IMR-90 (cell line): ENCODE results near the gene SRGN. TPM values are rescaled to one million over a fixed set of nuclear protein-coding genes. Genes with fewer than 3 reads are reported as not detected.

Experiments
- ATAC-seq: fragments of 200-7000 bp; cut with Tn5 transposase; 2 replicates; pipeline ENCODE4 v1.9.1; 2020; ENCODE audit warnings: low read depth, mild to moderate bottlenecking, moderate library complexity
- BruUV-seq: library from RNA; stranded (reverse); fragments of 400-500 nt; replicated peaks from 2 replicates; lab custom pipeline; 2021; lab: Mats Ljungman, UMichigan
- CTCF ChIA-PET: fragments of 300-600 bp; formaldehyde crosslinking; extraction: SDS; loops from one replicate; lab custom pipeline; 2021; ENCODE audit warnings: antibody characterized with exemption; lab: Yijun Ruan, JAX
- POLR2A ChIA-PET: fragments of 300-600 bp; sonication (Branson Sonifier 250); formaldehyde crosslinking; loops from one replicate; lab custom pipeline; 2022; ENCODE audit warnings: antibody characterized with exemption; ENCODE audit not compliant: unreplicated experiment; lab: Charles Lee
- DNase-seq: peaks from one replicate; pipeline ENCODE4 v3.0.0; 2013
- H2AFZ ChIP-seq: replicated peaks from 2 replicates; pipeline ENCODE3; 2013; ENCODE audit warnings: low read length, mild to moderate bottlenecking; ENCODE audit not compliant: poor library complexity
- H2AK5ac ChIP-seq: 2 replicates; pipeline ENCODE4 v1.6.1; 2013; ENCODE audit warnings: low read depth, low read length, inconsistent platforms
- H2AK9ac ChIP-seq: replicated peaks from 2 replicates; pipeline ENCODE3; 2013; ENCODE audit warnings: mild to moderate bottlenecking, low read depth, low read length, moderate library complexity; ENCODE audit not compliant: poor library complexity
- H2BK120ac ChIP-seq: 2 replicates; pipeline ENCODE4 v1.6.1; 2013; ENCODE audit warnings: low read depth, low read length, inconsistent platforms
- H2BK15ac ChIP-seq: 3 replicates; pipeline ENCODE4 v1.6.1; 2013; ENCODE audit warnings: low read depth, low read length, inconsistent platforms
- H2BK20ac ChIP-seq: 2 replicates; pipeline ENCODE4 v1.6.1; 2013; ENCODE audit warnings: low read depth, mild to moderate bottlenecking, inconsistent platforms, low read length, moderate library complexity
- H2BK5ac ChIP-seq: 2 replicates; pipeline ENCODE4 v1.6.1; 2013; ENCODE audit warnings: mild to moderate bottlenecking, low read depth, low read length, inconsistent platforms; ENCODE audit not compliant: poor library complexity, severe bottlenecking
- H3K14ac ChIP-seq: replicated peaks from 2 replicates; pipeline ENCODE4 v1.6.1; 2013; ENCODE audit warnings: low read depth, low read length, inconsistent platforms
- H3K18ac ChIP-seq: 2 replicates; pipeline ENCODE4 v1.6.1; 2013; ENCODE audit warnings: low read depth, low read length, control low read depth
- H3K23ac ChIP-seq: 2 replicates; pipeline ENCODE4 v1.6.1; 2013; ENCODE audit warnings: low read depth, low read length, inconsistent platforms
- H3K27ac ChIP-seq: 2 replicates; pipeline ENCODE4 v1.5.1; 2013; ENCODE audit warnings: mild to moderate bottlenecking, control low read depth, low read length; ENCODE audit not compliant: insufficient read depth
- H3K27me3 ChIP-seq: 2 replicates; pipeline ENCODE4 v1.6.1; 2013; ENCODE audit warnings: low read length; ENCODE audit not compliant: control insufficient read depth, insufficient read depth
- H3K36me3 ChIP-seq: 2 replicates; pipeline ENCODE4 v1.6.1; 2013; ENCODE audit warnings: low read length, mixed read lengths; ENCODE audit not compliant: control insufficient read depth, insufficient read depth
- H3K4ac ChIP-seq: 2 replicates; pipeline ENCODE4 v1.6.1; 2013; ENCODE audit warnings: low read depth, low read length, inconsistent platforms
- H3K4me1 ChIP-seq: 2 replicates; pipeline ENCODE4 v1.6.1; 2013; ENCODE audit warnings: low read length, mixed read lengths; ENCODE audit not compliant: control insufficient read depth, insufficient read depth
- H3K4me2 ChIP-seq: 2 replicates; pipeline ENCODE4 v1.6.1; 2013; ENCODE audit warnings: low read depth, mild to moderate bottlenecking, control low read depth, low read length, moderate library complexity
- H3K4me3 ChIP-seq: 2 replicates; pipeline ENCODE4 v1.5.1; 2013; ENCODE audit warnings: low read depth, mild to moderate bottlenecking, control low read depth, low read length, moderate library complexity; ENCODE audit not compliant: insufficient read depth
- H3K56ac ChIP-seq: 2 replicates; pipeline ENCODE4 v1.6.1; 2013; ENCODE audit warnings: low read length, inconsistent platforms; ENCODE audit not compliant: insufficient read depth; ENCODE audit errors: extremely low read depth
- H3K79me1 ChIP-seq, 2 experiments: 2 replicates each; pipeline ENCODE4 v1.6.1; 2013; ENCODE audit warnings: low read length in 2 of 2, inconsistent platforms in 1 of 2, low read depth in 1 of 2
- H3K9ac ChIP-seq: 2 replicates; pipeline ENCODE4 v1.6.1; 2013; ENCODE audit warnings: low read depth, low read length, control low read depth
- H3K9me1 ChIP-seq: 2 replicates; pipeline ENCODE4 v1.6.1; 2013; ENCODE audit warnings: low read length, inconsistent platforms; ENCODE audit not compliant: insufficient read depth
- H3K9me3 ChIP-seq: 2 replicates; pipeline ENCODE4 v1.6.1; 2013; ENCODE audit warnings: low read length; ENCODE audit not compliant: control insufficient read depth, insufficient read depth
- H4K20me1 ChIP-seq: 2 replicates; pipeline ENCODE4 v1.6.1; 2013; ENCODE audit warnings: low read length, inconsistent platforms; ENCODE audit not compliant: insufficient read depth
- H4K5ac ChIP-seq: 2 replicates; pipeline ENCODE4 v1.6.1; 2013; ENCODE audit warnings: mild to moderate bottlenecking, low read depth, low read length, control low read depth
- H4K8ac ChIP-seq, 2 experiments: 2 replicates each; pipeline ENCODE4 v1.6.1; 2013; ENCODE audit warnings: low read depth in 2 of 2, low read length in 2 of 2, control low read depth in 1 of 2, inconsistent platforms in 1 of 2
- H4K91ac ChIP-seq: 2 replicates; pipeline ENCODE4 v1.6.1; 2013; ENCODE audit warnings: low read depth, low read length, inconsistent platforms; ENCODE audit not compliant: insufficient read depth
- BHLHE40 ChIP-seq: fragments of 150-350 bp; IDR thresholded peaks from 2 replicates; pipeline ENCODE4 v1.6.1; 2016; ENCODE audit warnings: mild to moderate bottlenecking, low read depth, low read length
- CEBPB ChIP-seq: IDR thresholded peaks from 2 replicates; pipeline ENCODE4 v1.6.1; 2012; ENCODE audit warnings: low read depth, low read length, improper control_type of control experiment
- CHD1 ChIP-seq: IDR thresholded peaks from 2 replicates; pipeline ENCODE4 v1.6.1; 2012; ENCODE audit warnings: low read depth, low read length, improper control_type of control experiment
- ELK1 ChIP-seq: fragments of 150-350 bp; IDR thresholded peaks from 2 replicates; pipeline ENCODE4 v1.6.1; 2016; ENCODE audit warnings: low read depth, mild to moderate bottlenecking, low read length, moderate library complexity, borderline replicate concordance
- FOS ChIP-seq: fragments of 150-350 bp; IDR thresholded peaks from 2 replicates; pipeline ENCODE4 v1.6.1; 2016; ENCODE audit warnings: low read depth, low read length
- MAFK ChIP-seq: IDR thresholded peaks from 2 replicates; pipeline ENCODE4 v1.6.1; 2012; ENCODE audit warnings: low read depth, low read length, improper control_type of control experiment
- MAZ ChIP-seq: IDR thresholded peaks from 2 replicates; pipeline ENCODE4 v1.6.1; 2012; ENCODE audit warnings: low read depth, mild to moderate bottlenecking, low read length, improper control_type of control experiment, moderate library complexity, borderline replicate concordance
- MXI1 ChIP-seq: IDR thresholded peaks from 2 replicates; pipeline ENCODE4 v1.6.1; 2012; ENCODE audit warnings: low read depth, mild to moderate bottlenecking, low read length, moderate library complexity, borderline replicate concordance
- NFE2L2 ChIP-seq: fragments of 150-350 bp; IDR thresholded peaks from 2 replicates; pipeline ENCODE4 v1.6.1; 2016; ENCODE audit warnings: low read depth, mild to moderate bottlenecking, low read length
- POLR2A ChIP-seq: IDR thresholded peaks from 2 replicates; pipeline ENCODE4 v1.6.1; 2012; ENCODE audit warnings: mild to moderate bottlenecking, low read depth, low read length
- RAD21 ChIP-seq: IDR thresholded peaks from 2 replicates; pipeline ENCODE4 v1.6.1; 2012; ENCODE audit warnings: low read length, improper control_type of control experiment
- RCOR1 ChIP-seq: IDR thresholded peaks from 2 replicates; pipeline ENCODE4 v1.6.1; 2012; ENCODE audit warnings: mild to moderate bottlenecking, low read length, improper control_type of control experiment; ENCODE audit not compliant: insufficient replicate concordance
- RFX5 ChIP-seq: IDR thresholded peaks from 2 replicates; pipeline ENCODE4 v1.8.0; 2012; ENCODE audit warnings: low read depth, mild to moderate bottlenecking, low read length, moderate library complexity
- SMC3 ChIP-seq: fragments of 150-350 bp; IDR thresholded peaks from 2 replicates; pipeline ENCODE4 v1.6.1; 2016; ENCODE audit warnings: low read depth, mild to moderate bottlenecking, antibody characterized with exemption, low read length, moderate library complexity
- USF2 ChIP-seq: fragments of 150-350 bp; IDR thresholded peaks from 2 replicates; pipeline ENCODE4 v1.6.1; 2017; ENCODE audit warnings: mild to moderate bottlenecking, antibody characterized with exemption, low read length, low read depth
- WGBS, 2 experiments: methylation state at CpG; one replicate each; pipeline versions ENCODE4 v1.1.5 to v1.1.7; 2013; ENCODE audit warnings: missing lambda C conversion rate in 2 of 2; ENCODE audit not compliant: insufficient read length in 1 of 2; ENCODE audit errors: extremely low coverage in 2 of 2; 5-methylcytosine and 5-hydroxymethylcytosine counted together
- dilution Hi-C: fragments of 300-500 bp; cut with HindIII; formaldehyde crosslinking; loops from one replicate; pipeline ENCODE4 v1.14.3; 2018; ENCODE audit warnings: low sequenced_read_pairs; ENCODE audit not compliant: unreplicated experiment
- in situ Hi-C: fragments of 300-500 bp; cut with MboI; formaldehyde crosslinking; loops from 3 replicates; pipeline ENCODE4 v1.14.3; 2019; ENCODE audit warnings: low sequenced_read_pairs, inconsistent platforms, mixed read lengths
- intact Hi-C: fragments of 100-400 bp; cut with micrococcal nuclease; formaldehyde crosslinking; loops from 2 replicates; pipeline ENCODE4 v1.10.0; 2022
- polyA plus RNA-seq, 3 experiments: library from polyadenylated mRNA; depleted of rRNA; stranded (reverse); fragments of >200 nt; gene quantifications; 2 replicates each; pipeline ENCODE4 v1.2.3, GENCODE V29; 2012; ENCODE audit warnings: low replicate concordance in 1 of 3
- total RNA-seq: library from RNA; depleted of rRNA; stranded (reverse); fragments of >200 nt; gene quantifications from 2 replicates; pipeline ENCODE4 v1.2.3, GENCODE V29; 2012

The SRGN gene
- total and polyA plus RNA-seq, 2 of the 4 experiments (the other 2 are of a cell fraction): 33.3 to 41.4 TPM

GRCh38 chr10:69042838-69043237 is 45.1 kb upstream of the SRGN start:
- DNase-seq: no peak
- 96% methylated on average over 3 of the region's 6 CpGs; no CpG with 5 or more reads in 1 of the 2 experiments for WGBS, 2 experiments

More at GRCh38 chr10:69042838-69043237, 45.1 kb upstream of the SRGN start:
- CTCF ChIA-PET: no interaction called here
- Histone ChIP-seq H3K9me3 (no peaks in the 10 kb centered on the region), H3K9me1 (peaks cover 4% of the 10 kb centered on the region; the same call in 1 of the 2 replicates), H3K4ac (no peak overlapping the region), H3K36me3 (no peaks in the 10 kb centered on the region), H3K4me1 (peaks cover 10% of the 10 kb centered on the region), H2BK20ac (no peak overlapping the region), H4K91ac (no peak overlapping the region), H4K20me1 (no peaks in the 10 kb centered on the region), H2AFZ (no peak overlapping the region), H3K14ac (no peak overlapping the region), H2BK120ac (no peak overlapping the region), H4K5ac (no peak overlapping the region), H2AK9ac (no peak overlapping the region), H3K56ac (no peak overlapping the region), H3K4me3 (no peak overlapping the region), H3K79me1 (no peaks in the 10 kb centered on the region), H4K8ac (no peak overlapping the region), H3K4me2 (no peak overlapping the region), H2BK15ac (no peak overlapping the region), H3K9ac (no peak overlapping the region), H2AK5ac (no peak overlapping the region), H3K27ac (no peak overlapping the region), H3K23ac (no peak overlapping the region), H3K27me3 (no peaks in the 10 kb centered on the region), H3K18ac (no peak overlapping the region), H2BK5ac (no peak overlapping the region)
- POLR2A ChIA-PET: no interaction called here
- no peak for ATAC-seq
- TF ChIP-seq MXI1 (no peak), FOS (no peak), MAZ (no peak), MAFK (no peak), SMC3 (no peak), RCOR1 (no peak), USF2 (no peak), NFE2L2 (no peak), CHD1 (no peak), ELK1 (no peak), RAD21 (no peak), POLR2A (no peak), RFX5 (no peak), BHLHE40 (no peak), CEBPB (no peak)
- dilution Hi-C loops: no loop called here
- intact Hi-C loops: no loop called here
- in situ Hi-C loops: no loop called here
- BruUV-seq: no TSS peak
